ENCODE results near the gene IRF4.

DNA sequence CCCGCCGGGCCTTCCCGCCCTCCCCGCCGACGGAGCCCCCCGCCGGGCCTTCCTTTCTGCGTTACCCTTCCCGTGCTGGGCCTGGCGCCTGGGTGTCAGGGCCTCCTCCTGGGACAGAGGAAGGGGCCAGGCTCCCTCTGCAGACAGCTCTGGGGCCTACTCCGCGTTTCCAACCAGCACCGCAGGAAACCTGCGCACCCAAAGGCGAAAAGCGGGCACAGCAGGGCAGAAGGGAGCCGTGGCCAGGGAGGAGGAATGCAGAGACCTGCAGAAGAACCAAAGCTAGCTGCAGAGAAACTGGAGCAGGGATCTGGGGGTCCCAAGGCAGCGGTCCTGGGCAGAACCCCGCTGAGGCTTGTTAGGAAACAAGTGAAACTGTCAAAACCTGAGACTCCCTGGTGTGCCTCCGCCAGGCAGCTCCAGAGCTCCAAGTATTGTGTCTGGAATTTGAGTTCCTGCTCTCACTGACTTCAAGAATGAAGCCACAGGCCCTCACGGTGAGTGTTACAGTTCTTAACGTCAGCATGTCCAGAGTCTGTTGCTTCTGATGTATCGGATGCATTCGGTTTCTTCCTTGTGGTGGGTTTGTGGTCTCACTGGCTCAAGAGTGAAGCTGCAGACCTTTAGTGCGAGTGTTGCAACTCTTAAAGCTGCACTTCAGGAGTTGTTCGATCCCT, 33.3 kb downstream of the IRF4 start:
- TF ChIP-seq POLR2A (IDR thresholded peaks at IDR 0.05; ENCODE audit: low read depth, low read length) (no peak), TAF1 (IDR thresholded peaks at IDR 0.05; ENCODE audit: borderline replicate concordance, low read depth, low read length) (no peak)
